ENCODE results near the gene FAM241B. TPM values are rescaled to one million over a fixed set of nuclear protein-coding genes. Genes with fewer than 3 reads are reported as not detected.

Gene FAM241B
- total RNA-seq, 4 donors from 2014 or later = 0.34 to 1.9 (median 1.3) TPM

GRCh38 chr10:69657430-69657829, 27.4 kb downstream of the FAM241B start:
- H3K4me3 ChIP-seq (ENCODE audit: low read depth, poor library complexity, severe bottlenecking) = no peak overlapping the region
- no peak for DNase-seq (ENCODE audit: low spot score in 2 of 2)
- WGBS, 2 donors = 48 to 74% methylated on average over 8 of the region's 8 CpGs
- no peak for TF ChIP-seq POLR2A (IDR thresholded peaks at IDR 0.05)
- TF ChIP-seq, protein P1, sequence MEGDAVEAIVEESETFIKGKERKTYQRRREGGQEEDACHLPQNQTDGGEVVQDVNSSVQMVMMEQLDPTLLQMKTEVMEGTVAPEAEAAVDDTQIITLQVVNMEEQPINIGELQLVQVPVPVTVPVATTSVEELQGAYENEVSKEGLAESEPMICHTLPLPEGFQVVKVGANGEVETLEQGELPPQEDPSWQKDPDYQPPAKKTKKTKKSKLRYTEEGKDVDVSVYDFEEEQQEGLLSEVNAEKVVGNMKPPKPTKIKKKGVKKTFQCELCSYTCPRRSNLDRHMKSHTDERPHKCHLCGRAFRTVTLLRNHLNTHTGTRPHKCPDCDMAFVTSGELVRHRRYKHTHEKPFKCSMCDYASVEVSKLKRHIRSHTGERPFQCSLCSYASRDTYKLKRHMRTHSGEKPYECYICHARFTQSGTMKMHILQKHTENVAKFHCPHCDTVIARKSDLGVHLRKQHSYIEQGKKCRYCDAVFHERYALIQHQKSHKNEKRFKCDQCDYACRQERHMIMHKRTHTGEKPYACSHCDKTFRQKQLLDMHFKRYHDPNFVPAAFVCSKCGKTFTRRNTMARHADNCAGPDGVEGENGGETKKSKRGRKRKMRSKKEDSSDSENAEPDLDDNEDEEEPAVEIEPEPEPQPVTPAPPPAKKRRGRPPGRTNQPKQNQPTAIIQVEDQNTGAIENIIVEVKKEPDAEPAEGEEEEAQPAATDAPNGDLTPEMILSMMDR (IDR thresholded peaks at IDR 0.05) = no peak
- intact Hi-C loops (cut with DNase I; ENCODE audit: low total_unique reads) = no loop called here

GRCh38 chr10:69657866-69658265, 27.8 kb downstream of the FAM241B start:
- no peak for DNase-seq (ENCODE audit: low spot score in 2 of 2)
- TF ChIP-seq, protein P1 (IDR thresholded peaks at IDR 0.05) = no peak
- no peak for TF ChIP-seq POLR2A (IDR thresholded peaks at IDR 0.05)
- no peak overlapping the region for H3K4me3 ChIP-seq (ENCODE audit: low read depth, poor library complexity, severe bottlenecking)
- WGBS, 2 donors = 75 to 88% methylated on average over 10 of the region's 10 CpGs
- intact Hi-C loops (cut with DNase I; ENCODE audit: low total_unique reads) = no loop called here

DNA sequence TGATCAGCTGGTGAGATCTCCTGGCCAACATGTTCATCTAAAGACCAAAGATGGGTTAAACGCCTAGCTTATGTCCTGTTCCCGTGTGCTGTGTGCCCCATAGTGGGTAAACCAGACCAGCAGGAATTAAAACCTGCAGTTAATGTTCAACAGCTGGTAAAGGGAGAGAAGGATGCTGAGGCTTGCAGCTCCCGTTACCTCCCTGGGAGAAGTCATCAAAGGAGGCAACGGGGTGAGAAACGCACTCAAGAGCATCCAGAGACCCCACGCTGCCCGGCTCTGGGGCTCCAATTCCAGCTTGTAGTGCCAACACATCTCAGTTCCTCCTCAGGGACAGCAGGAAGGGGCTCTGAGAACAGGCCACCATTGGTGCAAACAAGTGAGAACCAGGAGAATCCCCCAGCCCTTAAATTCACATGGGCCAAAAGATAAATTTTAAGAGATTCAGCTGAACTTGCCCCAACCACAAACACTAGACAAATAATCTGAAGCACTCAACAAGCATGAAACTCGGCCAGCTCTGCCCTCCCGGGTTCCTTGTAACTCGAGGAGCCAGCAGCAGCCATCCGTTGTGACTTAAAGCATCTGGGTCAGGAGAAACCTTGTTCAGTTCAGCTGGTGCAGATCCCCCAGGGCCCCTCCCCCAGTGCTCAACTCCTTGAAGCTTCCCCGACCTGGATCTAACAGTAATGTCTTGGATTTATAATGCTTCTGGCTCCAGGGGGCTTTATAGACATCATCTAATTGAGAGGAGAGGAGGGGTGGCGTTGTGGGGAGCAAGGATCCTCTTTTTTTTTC, 29.4 kb downstream of the FAM241B start:
- no peak for DNase-seq (ENCODE audit: low spot score in 2 of 2)
- no peak for TF ChIP-seq POLR2A (IDR thresholded peaks at IDR 0.05)
- TF ChIP-seq, protein P1 (IDR thresholded peaks at IDR 0.05) = no peak
- intact Hi-C loops (cut with DNase I; ENCODE audit: low total_unique reads) = no loop called here
- H3K4me3 ChIP-seq (ENCODE audit: low read depth, poor library complexity, severe bottlenecking) = no peak overlapping the region
- 61 to 63% methylated on average over 13 of the region's 13 CpGs for WGBS, 2 donors

DNA sequence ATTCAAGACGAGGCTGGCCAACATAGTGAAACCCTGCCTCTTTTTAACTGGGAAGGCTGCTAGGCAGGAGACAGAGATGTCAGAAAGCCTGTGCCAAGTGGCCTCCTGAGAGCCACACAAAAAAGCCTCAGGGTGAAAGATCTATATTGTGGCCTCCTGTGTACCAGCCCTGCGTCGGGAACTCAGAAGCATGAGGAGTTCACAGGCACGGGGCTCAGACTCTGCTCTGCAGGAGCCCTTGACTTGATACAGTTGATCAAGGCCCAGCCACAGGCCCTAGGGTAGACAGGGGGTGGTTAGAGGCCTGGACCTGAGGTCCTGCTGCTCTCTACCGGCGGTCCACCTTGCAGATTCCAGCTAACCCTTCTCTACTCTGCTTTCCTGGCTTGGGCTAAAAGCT, 30.2 kb downstream of the FAM241B start:
- TF ChIP-seq, protein P1 (IDR thresholded peaks at IDR 0.05) = no peak
- no peak for TF ChIP-seq POLR2A (IDR thresholded peaks at IDR 0.05)
- WGBS, 2 donors = 63 to 89% methylated on average over 6 of the region's 6 CpGs
- DNase-seq (ENCODE audit: low spot score in 2 of 2) = no peak
- intact Hi-C loops (cut with DNase I; ENCODE audit: low total_unique reads) = no loop called here
- no peak overlapping the region for H3K4me3 ChIP-seq (ENCODE audit: low read depth, poor library complexity, severe bottlenecking)

DNA sequence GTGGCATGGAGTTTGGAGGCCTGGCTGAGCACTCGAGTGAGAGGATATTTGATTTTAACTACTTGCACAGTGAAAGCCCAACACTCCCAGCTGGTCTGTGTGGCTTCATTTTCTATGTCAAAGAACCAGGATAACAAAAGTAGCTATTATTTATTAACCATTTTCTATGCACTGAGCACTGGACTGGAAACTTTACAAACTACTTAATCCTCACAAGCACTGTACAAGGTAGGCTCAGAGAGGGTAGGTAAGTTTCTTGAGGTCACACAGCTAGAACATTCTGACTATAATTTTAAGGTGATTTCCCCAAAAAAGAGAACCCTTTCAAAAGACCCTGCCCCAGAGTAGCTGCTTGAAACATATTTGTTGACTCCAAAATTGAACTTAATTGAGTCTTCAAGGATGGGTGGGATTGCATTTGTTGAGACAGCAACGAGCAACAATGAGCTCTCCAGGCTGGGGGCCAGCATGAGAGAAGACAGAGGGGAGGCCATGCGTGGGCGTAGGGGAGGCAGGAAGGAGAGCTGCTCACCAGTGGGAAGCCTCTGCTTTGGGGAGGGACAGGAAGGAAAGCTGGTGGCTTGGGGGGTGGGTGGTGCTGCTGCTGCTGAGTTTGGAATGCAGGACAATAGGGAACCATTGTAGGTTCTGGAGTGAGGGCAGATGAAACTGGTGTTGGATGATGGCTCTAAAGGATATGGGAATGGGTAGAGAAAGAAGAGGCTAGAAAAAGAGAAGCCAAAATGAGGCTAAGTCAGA, 31.5 kb downstream of the FAM241B start:
- intact Hi-C loops (cut with DNase I; ENCODE audit: low total_unique reads) = no loop called here
- H3K4me3 ChIP-seq (ENCODE audit: low read depth, poor library complexity, severe bottlenecking) = no peak overlapping the region
- no peak for TF ChIP-seq POLR2A (IDR thresholded peaks at IDR 0.05)
- TF ChIP-seq, protein P1 (IDR thresholded peaks at IDR 0.05) = no peak
- 59 to 61% methylated on average over 4 of the region's 4 CpGs for WGBS, 2 donors
- DNase-seq (ENCODE audit: low spot score in 2 of 2) = no peak

Data from lower leg skin (tissue), 4 donors.